Subcutaneous adipose tissue (tissue), 4 donors: ENCODE data around the gene PRKAA2. TPM values are rescaled to one million over a fixed set of nuclear protein-coding genes. Genes with fewer than 3 reads are reported as not detected.

Source experiments
- CTCF ChIP-seq: fragments of 450-650 bp; IDR thresholded peaks from one replicate; pipeline ENCODE4 v1.5.1; 2016; ENCODE audit warnings: low read depth, mild to moderate bottlenecking, control low read depth, antibody characterized with exemption, moderate library complexity
- small RNA-seq: library from RNA; depleted of rRNA; stranded (forward); fragments of <200 nt; gene quantifications from one replicate; pipeline ENCODE3, GENCODE V24; 2016
- total RNA-seq, 4 donors: library from RNA; depleted of rRNA; stranded (reverse); fragments of >200 nt; gene quantifications; one replicate each; pipeline ENCODE4 v1.1.0, GENCODE V29; 2016

The PRKAA2 gene
- total RNA-seq, 4 donors from 2014 or later, result 1.6 to 3.0 (median 2.1) TPM

- no peak for TF ChIP-seq CTCF
These were observed 113.7 kb downstream of the PRKAA2 start for GRCh38 chr1:56758794-56759193.

Small RNAs within 50 kb of the gene (small RNA-seq; reads per million reads assigned to genes)
- gene AC099789.1, result not detected

Other genes starting within 250 kb of the PRKAA2 start
- gene PLPP3, start 65.8 kb upstream of the PRKAA2 start, total RNA-seq, result 100 to 1,000 TPM; 149 to 309 (median 238) TPM
- not detected for gene FYB2, start 174.1 kb downstream of the PRKAA2 start, total RNA-seq
- gene C8A, start 209.5 kb downstream of the PRKAA2 start, total RNA-seq, result not detected